ENCODE results near the gene CARD10. TPM values are rescaled to one million over a fixed set of nuclear protein-coding genes. Genes with fewer than 3 reads are reported as not detected.

Gene CARD10
- total and polyA plus RNA-seq, 2 of the 8 experiments (the other 6 are each of a cell fraction or from before 2014, with no cell fraction given) = 13.5 to 14.4 TPM

DNA sequence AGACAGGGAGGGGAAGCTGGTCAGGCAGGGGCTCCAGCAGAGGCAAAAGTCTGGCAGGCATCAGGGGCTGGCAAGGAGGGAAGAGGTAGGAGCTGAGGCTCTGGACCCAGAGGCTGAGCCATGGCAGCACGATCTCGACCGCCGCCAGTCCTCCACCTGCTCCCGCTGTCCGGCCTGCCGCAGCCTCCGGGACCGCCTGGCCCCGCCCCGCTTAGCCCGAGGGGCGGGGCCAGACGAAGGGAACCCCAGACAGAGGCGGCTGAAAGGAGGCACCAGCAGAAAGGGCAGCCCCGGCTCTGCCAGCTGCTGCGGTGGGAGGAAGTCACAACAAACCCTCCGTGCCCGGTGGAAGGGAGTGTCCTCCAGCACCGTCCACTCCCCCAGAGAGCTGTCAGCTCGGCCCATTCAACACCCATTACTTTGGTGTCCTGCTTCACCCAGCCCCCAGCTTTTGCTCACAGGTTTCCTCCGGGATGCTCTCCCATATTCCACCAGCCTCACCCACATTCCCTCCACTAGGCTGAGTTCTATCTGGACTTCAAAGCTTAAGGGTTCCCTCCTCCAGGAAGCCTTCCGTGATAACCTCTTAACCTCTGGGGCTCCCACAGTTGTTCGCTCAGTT is 32.9 kb downstream of the CARD10 start, which contains the start of gene MFNG:
MFNG (minus strand) TSS at position 161 of the 622 bp plus-strand sequence. CDS start 207 bp downstream, outside the sequence.
- 10% methylated on average over 22 of the region's 24 CpGs; no CpG with 5 or more reads in 1 of the 2 experiments for WGBS, 2 experiments (ENCODE audit: extremely low coverage in 1 of 2, insufficient coverage in 1 of 2, insufficient read length in 1 of 2, insufficient replicate concordance in 2 of 2, low coverage in 1 of 2, low lambda C conversion rate in 2 of 2, missing lambda C conversion rate in 1 of 2)
- Histone ChIP-seq H3K79me2 (ENCODE audit: control insufficient read depth in 1 of 2, insufficient read depth in 2 of 2, low read length in 2 of 2) (no peaks in the 10 kb centered on the region), H3K4me1 (replicated peaks in 1 of 4; ENCODE audit: control insufficient read depth in 3 of 4, insufficient read depth in 4 of 4, low read length in 3 of 4) (peaks cover 0 to 32% (median 21%) of the 10 kb centered on the region in 4 experiments; a peak in 6 of 7 replicates)
- TF ChIP-seq PHF8 (conservative IDR thresholded peaks at IDR 0.05; ENCODE audit: low read depth, low read length) (no peak), TEAD4 (IDR thresholded peaks at IDR 0.05; ENCODE audit: low read depth, low read length) (peak; percentile 83), RNF2 (IDR thresholded peaks at IDR 0.05; ENCODE audit: borderline replicate concordance, low read depth, low read length, missing control alignments, poor library complexity, severe bottlenecking) (no peak), SUZ12 (IDR thresholded peaks at IDR 0.05; ENCODE audit: low read length) (no peak), SP1 (IDR thresholded peaks at IDR 0.05; ENCODE audit: low read depth, low read length) (0 out of 2 replicates have a peak, but pooled peaks have one; percentile 26)
- TF ChIP-seq, protein P1, sequence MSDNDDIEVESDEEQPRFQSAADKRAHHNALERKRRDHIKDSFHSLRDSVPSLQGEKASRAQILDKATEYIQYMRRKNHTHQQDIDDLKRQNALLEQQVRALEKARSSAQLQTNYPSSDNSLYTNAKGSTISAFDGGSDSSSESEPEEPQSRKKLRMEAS (IDR thresholded peaks at IDR 0.05) = peak; percentile 52; the same call in 1 of the 2 replicates
- TF ChIP-seq, protein P2, sequence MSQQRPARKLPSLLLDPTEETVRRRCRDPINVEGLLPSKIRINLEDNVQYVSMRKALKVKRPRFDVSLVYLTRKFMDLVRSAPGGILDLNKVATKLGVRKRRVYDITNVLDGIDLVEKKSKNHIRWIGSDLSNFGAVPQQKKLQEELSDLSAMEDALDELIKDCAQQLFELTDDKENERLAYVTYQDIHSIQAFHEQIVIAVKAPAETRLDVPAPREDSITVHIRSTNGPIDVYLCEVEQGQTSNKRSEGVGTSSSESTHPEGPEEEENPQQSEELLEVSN (IDR thresholded peaks at IDR 0.05) = peak; percentile 12; the same call in 1 of the 2 replicates
- TF ChIP-seq, protein P3, sequence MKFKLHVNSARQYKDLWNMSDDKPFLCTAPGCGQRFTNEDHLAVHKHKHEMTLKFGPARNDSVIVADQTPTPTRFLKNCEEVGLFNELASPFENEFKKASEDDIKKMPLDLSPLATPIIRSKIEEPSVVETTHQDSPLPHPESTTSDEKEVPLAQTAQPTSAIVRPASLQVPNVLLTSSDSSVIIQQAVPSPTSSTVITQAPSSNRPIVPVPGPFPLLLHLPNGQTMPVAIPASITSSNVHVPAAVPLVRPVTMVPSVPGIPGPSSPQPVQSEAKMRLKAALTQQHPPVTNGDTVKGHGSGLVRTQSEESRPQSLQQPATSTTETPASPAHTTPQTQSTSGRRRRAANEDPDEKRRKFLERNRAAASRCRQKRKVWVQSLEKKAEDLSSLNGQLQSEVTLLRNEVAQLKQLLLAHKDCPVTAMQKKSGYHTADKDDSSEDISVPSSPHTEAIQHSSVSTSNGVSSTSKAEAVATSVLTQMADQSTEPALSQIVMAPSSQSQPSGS (IDR thresholded peaks at IDR 0.05; ENCODE audit: low read length) = no peak

More for the DNA sequence above, 32.9 kb downstream of the CARD10 start, which contains the start of gene MFNG:
- Histone ChIP-seq H3K27me3 (replicated peaks in 1 of 4; ENCODE audit: control insufficient read depth in 3 of 4, extremely low read depth in 1 of 4, insufficient read depth in 3 of 4, low read length in 3 of 4) (peaks cover 0 to 4% (median 0%) of the 10 kb centered on the region in 4 experiments; a peak in 1 of 7 replicates), H3K18ac (ENCODE audit: extremely low read depth, low read length) (peak within 1 kb of the TSS; percentile 7; the same call in 1 of the 2 replicates), H2BK5ac (ENCODE audit: low read depth, low read length) (peak within 1 kb of the TSS; percentile 44), H2BK20ac (ENCODE audit: low read length) (peak within 1 kb of the TSS; percentile 48; the same call in 1 of the 2 replicates), H3K27ac (ENCODE audit: low read depth, low read length) (no peak within 1 kb of the TSS), H3K36me3 (ENCODE audit: control insufficient read depth in 2 of 4, insufficient read depth in 4 of 4, low read length in 3 of 4) (no peaks in the 10 kb centered on the region), H3K56ac (replicated peaks; ENCODE audit: insufficient read length, low read depth, low read length) (no peak within 1 kb of the TSS), H4K8ac (ENCODE audit: extremely low read depth, insufficient read depth, low read length) (peak within 1 kb of the TSS; percentile 82), H2AK5ac (ENCODE audit: low read depth, low read length) (peak within 1 kb of the TSS; percentile 98; the same call in 1 of the 2 replicates), H2BK15ac (ENCODE audit: low read length) (peak within 1 kb of the TSS; percentile 3; the same call in 1 of the 2 replicates), H3K79me1 (ENCODE audit: low read depth, low read length) (no peaks in the 10 kb centered on the region), H4K20me1 (replicated peaks in 1 of 2; ENCODE audit: control insufficient read depth in 1 of 2, insufficient read depth in 2 of 2, low read length in 2 of 2) (no peaks in the 10 kb centered on the region), H3K9me3 (ENCODE audit: insufficient read depth in 2 of 2, low read depth in 1 of 2, low read length in 1 of 2) (no peaks in the 10 kb centered on the region), H3K14ac (ENCODE audit: insufficient read length) (no peak within 1 kb of the TSS), H3K23ac (ENCODE audit: insufficient read length) (no peak within 1 kb of the TSS), H4K5ac (ENCODE audit: insufficient read length, low read depth, low read length) (no peak within 1 kb of the TSS), H3K4me3 (ENCODE audit: extremely low read depth in 1 of 4, insufficient read depth in 2 of 4, low read depth in 3 of 4, low read length in 4 of 4) (peak within 1 kb of the TSS in 2 of 4 experiments; percentile 23 to 40; a peak in 3 of 8 replicates), H2BK12ac (ENCODE audit: low read depth, low read length) (peak within 1 kb of the TSS; percentile 84; the same call in 1 of the 2 replicates), H4K91ac (replicated peaks; ENCODE audit: insufficient read length, low read length) (peak within 1 kb of the TSS; percentile 92), H3K4ac (replicated peaks; ENCODE audit: insufficient read length, low read depth, low read length) (peak within 1 kb of the TSS; percentile 21), H3K4me2 (ENCODE audit: insufficient read depth in 1 of 2, low read depth in 2 of 2, low read length in 2 of 2) (peak within 1 kb of the TSS; percentile 51 to 67), H2BK120ac (replicated peaks; ENCODE audit: low read depth, low read length) (no peak within 1 kb of the TSS), H2AFZ (ENCODE audit: low read length) (no peak within 1 kb of the TSS), H3K9ac (replicated peaks in 1 of 4; ENCODE audit: extremely low read depth in 1 of 4, low read depth in 3 of 4, low read length in 3 of 4) (no peak within 1 kb of the TSS), H3K23me2 (ENCODE audit: low read depth, low read length) (no peaks in the 10 kb centered on the region)
- DNase-seq (ENCODE audit: low read depth in 1 of 2, low spot score in 2 of 2) (peak in 1 of 2 experiments; percentile 83), FAIRE-seq (no peak)
- CTCF ChIA-PET (ENCODE audit: partially characterized antibody) = interaction anchor here (0.7 to 21.5 kb wide), 16 partner anchors 10 to 227 kb away, joined by 3 to 312 read pairs (median 4); no protein-coding TSS in a partner anchor
- POLR2A ChIA-PET (ENCODE audit: partially characterized antibody) = interaction anchor here (0.8 to 2.4 kb wide), 5 partner anchors 11 to 227 kb away, joined by 3 to 6 read pairs (median 4); no protein-coding TSS in a partner anchor
